HG03460 (cell line): ENCODE data around the gene TXN.
"Not testable (repeated sequence)": the region's sequence is repeated elsewhere in the genome, so short reads cannot be mapped to it uniquely, and the experiment has no call there.

ENCODE experiments used
- ATAC-seq: cut with Tn5 transposase; IDR thresholded peaks from one replicate; pipeline ENCODE4 v1.9.1; 2021; ENCODE audit not compliant: unreplicated experiment

The TXN gene

DNA sequence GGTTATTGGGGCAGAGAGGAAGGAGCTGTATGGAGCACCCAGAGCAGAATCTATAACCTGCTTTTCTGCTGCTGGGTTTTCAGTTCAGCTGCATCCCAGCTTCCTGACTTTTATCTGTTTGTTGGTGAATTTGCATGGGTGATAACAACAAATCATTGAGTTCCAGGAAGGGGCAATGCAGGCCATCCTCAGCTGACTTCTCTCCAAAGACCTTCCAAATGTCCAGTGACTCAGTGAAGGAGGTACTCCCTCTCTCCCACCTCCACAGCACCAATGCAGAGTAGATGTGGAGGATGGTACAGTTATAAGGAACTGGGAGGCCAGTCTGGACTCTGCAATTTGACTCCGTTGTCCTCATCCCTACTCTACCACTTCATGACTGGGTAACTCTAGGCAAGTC is 1.6 kb upstream of the TXN start:
- ATAC-seq: no peak

DNA sequence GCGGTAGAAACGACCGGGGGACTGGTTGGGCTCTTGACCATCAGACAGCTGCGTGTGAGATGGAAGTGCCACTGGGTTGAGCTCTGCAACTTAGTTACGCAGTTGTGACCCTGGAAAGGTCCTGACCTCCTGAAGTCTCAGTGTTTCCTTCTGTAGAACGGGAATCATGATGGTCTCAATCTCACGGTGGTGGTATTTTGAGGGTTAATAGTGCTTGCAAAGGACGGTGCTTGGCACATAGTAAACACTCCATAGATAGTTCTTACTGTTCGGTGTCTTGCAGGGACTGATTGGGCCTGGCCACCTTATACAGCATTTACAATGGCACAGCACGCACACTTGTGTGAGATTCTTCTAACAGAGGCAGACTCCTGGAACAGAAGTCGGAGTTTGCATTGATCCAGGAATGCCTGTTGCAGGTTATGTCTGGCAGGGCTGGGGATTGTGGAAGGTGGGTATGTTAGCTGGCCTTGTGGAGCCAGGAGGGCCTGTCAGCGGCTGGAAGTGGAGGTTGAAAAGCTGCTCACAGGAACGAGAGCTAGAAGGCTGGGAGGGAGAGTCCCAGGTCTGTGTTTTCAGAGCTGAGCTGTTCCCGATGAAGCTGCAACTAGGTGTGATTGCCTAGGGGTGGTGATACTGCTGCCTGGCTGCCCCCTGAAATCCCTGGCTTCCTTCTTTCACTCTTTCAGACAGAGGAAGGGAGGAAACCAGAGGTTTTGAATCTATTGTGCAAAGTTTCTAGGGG is 962 bp upstream of the TXN start:
- ATAC-seq: peak; percentile 0

DNA sequence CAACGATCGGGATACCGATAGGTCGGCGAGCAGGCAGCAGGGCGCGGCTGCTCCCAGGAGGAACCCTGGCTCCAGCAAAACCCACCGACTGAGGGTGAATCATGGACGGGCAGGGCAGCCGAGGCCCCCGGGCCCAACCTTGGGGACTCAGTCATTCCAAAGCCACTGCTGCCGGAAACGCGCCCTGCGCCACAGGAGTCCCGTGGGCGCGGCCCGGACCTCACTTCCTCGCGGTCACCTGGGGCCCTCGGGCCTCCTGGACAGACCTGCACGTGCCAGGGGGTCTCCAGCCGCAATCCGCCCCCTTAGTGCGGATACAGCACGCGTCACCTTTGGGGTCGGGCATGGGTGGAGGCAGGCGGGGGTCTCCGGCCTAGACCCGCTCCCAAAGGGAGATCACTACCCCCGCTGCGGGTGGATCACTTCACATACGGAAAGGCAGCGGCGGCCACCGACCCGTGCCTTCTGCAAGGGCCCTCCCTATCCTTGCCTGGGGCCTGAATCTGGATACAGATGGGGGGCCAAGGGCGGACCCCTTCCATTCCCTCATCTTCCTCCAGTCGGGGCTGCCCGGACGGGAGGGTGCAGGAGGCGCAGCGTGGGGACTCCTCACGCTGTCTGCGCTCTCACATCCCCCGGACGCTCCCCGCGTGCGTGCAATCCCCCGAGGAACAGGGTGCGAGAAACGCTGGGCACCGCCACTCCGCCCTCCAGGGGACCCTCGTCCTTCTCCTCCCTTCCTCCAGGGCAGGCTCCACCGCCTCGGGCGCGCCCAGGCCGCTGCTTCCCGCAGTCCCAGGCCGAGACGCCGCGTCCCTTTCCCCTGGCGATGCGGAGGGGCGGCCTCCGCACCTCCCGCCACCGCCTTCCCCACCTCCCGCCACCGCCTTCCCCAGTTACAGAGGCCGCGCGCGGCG is 586 bp downstream of the TXN start:
- peak; percentile 31 for ATAC-seq

DNA sequence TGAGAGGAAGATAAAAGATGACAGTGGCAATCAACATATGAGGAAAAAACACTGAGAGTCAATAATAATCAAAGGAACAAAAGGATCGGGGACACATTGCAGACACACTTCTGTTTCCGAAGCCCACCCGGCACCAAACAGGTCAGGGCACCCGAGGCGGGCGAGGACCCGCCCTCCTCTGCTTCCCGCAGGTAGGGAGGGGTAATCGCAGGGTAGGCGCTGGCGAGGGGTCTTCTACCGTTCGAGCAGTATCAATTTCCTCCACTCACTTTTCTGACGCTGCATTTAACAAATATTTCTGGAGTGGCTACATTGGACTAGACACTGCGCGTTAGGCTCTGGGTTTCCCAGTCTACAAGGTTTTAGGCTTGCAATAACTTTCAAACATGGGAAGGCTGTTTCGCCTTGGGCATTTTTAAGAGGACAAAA is 1.3 kb downstream of the TXN start:
- ATAC-seq: no peak

DNA sequence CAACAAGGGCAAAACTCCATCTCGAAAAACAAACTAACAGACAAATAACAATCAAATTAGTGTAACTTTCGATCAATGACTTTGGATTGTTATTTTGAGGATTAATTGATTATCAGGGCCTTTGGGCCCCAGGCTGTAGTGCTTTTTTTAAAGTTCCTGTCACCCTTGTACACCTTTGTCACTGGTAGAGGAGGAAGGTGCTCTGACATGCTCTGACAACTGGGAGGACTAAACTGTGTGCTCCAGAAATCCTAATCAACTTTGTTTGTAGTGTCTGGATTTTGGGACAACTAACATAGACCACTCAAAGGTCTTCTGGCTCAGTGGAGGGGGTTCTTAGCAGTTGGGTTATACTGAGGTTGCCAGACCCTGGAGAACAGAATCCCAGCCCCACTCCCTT is 1.8 kb downstream of the TXN start:
- ATAC-seq: no peak

DNA sequence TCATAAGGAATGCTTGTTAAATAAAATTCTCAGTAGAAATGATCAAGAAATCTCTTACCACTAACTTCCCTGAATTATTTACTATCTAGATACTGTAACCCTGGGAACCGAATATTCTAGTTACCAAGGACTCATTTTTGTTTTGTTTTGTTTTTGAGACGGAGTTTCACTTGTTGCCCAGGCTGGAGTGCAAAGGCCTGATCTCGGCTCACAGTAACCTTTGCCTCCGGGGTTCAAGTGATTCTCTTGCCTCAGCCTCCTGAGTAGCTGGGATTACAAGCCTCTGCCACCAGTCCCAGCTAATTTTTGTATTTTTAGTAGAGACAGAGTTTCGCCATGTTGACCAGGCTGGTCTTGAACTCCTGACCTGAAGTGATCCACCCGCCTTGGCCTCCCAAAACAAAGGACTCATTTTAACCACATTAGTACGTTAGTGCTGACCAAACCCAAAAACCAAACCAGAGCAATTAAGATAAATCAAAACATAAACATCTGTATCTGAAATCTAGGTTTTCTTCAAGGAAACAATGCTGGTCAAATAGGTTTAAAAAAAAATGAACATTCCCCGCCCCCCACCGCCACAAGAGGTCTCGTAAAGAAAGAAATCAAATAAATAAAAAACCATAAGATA is 3.7 kb downstream of the TXN start:
- no peak for ATAC-seq

DNA sequence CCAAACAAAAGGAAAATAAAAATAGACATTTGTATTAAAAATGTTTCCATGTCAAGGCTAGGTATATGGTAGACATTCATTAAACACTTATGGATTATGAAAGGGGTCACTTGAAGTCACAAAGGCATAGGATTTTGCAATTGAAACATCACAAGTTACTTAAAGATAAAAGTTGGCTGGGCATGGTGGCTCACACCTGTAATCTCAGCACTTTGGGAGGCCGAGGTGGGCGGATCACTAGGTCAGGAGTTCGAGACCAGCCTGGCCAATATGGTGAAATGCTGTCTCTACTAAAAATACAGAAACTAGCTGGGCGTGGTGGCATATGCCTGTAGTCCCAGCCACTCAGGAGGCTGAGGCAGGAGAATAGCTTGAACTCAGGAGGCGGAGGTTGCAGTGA is 4.5 kb downstream of the TXN start:
- ATAC-seq: not testable (repeated sequence)

DNA sequence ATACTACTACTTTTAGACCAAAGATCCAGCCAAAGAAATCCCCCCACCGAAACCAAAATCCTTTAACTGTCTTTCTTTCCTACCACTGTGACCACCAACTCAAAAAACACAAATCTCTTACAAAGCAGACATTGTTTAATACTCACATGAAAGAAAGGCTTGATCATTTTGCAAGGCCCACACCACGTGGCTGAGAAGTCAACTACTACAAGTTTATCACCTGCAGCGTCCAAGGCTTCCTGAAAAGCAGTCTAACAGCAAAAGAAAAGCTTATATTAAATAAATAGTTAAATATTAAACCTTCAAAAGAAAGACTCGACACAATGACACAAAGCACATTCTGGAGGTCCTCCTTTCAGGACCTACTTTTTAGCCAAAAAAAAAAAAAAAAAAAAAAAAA is 5.1 kb downstream of the TXN start:
- ATAC-seq: no peak

DNA sequence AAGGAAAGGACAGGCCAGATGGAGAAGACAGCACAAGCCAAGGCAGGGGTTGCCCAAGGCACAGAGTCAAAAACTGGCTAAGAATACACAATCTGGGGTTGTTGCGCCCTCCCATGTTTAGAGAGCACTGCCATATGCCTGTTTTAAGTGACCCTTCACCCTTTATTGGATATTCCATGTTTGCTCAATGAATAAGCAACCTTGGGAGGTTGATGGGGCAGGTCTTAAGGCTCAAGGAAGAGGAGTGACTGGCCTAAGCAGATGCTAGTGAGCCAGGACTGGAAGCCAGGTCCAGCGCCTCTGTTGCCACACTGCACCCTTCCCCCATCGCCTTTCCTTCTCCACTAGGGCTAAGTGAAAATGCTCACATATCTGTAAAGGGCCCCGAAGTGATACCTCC is 6.7 kb downstream of the TXN start:
- no peak for ATAC-seq

DNA sequence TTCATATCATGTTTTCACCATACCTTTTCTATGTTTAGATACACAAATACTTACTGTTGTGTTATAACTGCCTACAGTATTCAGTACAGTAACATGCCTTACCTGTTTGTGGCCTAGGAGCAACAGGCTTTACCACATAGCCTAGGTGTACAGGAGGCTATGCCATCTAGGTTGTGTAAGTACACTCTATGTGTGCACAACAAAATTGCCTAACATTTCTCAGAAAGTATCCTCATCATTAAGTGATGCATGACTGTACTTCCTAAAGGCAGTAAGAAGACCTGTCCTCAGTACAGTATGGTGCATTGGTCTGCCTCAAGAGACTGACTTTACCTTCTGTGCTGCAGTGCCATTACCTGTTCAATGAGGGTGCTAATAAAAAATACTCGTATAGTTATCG is 7.9 kb downstream of the TXN start:
- no peak for ATAC-seq

DNA sequence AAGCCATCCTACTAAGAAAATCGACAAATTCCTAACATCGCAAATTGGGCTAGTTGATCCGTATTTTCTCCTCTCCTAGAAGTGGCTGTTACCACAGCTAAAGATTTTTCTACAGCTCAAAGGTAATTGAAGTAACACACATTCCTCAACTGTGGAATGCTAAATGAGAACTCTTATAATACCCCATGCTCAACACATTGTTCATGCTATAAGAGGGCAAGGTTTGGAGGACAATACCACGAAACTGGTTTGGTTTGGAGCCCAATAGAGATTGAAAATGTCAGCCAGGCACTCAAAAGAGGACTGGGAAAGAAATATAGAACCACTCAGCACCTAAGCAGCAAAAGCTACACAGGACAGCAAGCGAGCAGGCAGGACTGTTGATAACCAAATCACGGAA is 10.1 kb downstream of the TXN start:
- ATAC-seq: no peak

DNA sequence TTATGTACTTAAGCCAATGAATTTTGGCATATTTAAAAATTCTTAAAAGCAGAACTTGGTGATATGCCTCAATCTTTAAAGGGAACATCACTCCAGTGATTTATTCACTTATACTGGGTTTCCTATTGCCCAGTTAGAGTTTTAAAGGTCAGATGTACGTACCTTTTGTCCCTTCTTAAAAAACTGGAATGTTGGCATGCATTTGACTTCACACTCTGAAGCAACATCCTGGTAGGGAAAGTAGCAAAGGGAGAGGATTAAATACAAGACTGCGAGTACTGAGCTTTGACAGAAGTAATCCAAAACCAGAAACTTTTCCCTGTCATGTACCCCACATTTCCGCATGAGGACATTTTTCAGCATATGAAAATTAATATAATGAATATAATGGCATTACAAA is 11.7 kb downstream of the TXN start:
- no peak for ATAC-seq

DNA sequence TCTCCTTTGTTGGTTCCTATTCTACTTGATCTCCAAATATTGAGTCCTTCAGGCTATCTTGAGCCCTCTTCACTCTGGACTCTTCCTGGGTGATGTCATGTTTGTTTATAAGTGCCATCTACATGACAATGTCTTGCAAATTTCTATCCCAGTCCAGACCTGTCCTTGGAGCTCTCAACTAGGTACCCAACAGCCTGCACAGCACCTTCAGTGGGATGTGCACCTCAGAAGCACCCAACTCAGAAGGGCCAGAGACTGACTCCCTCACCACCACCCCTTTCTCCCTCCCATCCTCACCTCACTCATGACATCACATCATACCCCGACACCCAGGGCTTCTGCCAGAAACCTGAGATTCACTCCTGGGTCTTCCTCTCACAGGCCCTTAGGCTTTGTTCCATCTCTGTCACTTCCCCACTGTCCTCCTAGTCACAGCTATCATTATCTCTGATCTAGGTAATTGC is 14.4 kb downstream of the TXN start:
- no peak for ATAC-seq

DNA sequence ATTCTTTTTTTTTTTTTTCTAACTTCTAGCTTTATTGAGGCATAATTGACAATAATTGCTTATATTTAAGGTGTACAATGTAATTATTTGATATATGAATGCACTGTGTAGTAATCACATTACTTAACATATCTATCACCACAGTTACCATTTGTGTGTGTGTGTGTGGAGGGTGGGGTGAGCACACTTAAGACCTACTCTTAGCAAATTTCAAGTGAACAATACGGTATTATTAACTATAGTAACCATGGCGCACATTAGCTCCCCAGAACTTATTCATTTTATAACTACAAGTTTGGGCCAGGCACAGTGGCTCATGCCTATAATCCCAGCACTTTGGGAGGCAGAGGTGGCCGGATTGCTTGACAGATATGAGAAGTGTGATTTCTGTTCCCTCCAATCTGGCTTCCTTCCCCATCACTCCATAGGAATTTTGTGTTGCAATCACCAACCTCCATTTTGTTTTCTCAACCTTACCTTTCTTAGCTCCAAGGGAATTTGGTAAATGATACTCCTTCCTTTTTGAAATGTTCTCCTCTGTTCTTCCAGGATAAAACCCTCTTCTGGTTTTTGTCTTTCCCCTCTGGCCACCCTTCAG is 14.9 kb downstream of the TXN start:
- no peak for ATAC-seq

DNA sequence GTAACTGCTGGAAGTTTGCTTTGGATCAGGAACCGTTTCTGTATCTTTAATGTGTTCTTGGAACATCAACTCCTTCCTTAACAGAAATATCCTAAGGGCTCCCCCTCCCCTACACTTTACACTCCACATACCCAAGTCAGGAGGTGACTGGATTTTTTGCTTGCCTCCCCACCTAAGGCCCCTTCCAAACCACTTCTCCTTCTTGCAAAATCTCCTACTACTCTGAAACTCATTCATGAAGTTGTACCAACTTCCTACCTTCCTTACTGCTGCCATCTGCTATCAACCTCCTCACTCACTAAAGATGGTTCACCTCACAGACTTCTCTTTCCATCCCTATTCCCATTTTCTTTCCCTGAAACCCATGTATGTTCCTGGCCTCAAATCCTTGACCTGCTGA is 16.1 kb downstream of the TXN start:
- no peak for ATAC-seq

DNA sequence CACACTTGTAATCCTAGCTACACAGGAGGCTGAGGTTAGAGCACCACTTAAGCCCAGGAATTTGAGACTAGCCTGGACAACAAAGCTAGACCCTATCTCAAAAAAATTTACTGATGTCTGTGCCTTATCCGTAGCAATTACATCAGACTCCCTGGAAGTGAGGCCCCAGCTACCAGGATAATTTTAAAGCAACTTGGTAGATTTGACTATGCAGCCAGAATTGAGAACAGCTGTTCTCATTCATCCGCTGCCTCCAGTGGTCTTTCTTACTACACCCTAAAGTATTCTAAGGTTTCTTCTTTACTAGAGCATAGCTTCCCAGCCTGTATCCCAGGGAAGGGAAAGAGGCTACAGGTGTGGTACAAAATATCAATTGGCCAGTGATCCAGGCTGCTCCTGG is 28.0 kb downstream of the TXN start:
- no peak for ATAC-seq

DNA sequence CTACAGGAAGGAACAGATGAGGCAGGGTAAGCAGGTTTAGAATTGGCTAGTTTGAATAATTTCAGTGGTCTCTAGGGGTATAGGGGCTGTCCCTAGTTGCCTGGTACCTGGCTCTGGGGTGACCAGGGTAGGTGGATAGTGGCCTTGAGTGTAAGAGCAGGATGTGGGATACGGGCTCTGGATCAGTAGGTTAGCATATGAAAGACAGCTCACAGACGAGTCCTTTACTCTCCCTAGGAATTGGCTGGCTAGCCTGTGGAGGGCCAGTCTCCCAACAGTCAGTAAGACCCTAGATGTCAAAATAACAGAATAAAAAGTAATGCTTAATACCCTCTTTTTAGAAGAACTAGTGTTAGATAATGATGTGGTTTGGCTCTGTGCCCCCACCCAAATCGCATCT is 31.7 kb downstream of the TXN start:
- ATAC-seq: no peak

DNA sequence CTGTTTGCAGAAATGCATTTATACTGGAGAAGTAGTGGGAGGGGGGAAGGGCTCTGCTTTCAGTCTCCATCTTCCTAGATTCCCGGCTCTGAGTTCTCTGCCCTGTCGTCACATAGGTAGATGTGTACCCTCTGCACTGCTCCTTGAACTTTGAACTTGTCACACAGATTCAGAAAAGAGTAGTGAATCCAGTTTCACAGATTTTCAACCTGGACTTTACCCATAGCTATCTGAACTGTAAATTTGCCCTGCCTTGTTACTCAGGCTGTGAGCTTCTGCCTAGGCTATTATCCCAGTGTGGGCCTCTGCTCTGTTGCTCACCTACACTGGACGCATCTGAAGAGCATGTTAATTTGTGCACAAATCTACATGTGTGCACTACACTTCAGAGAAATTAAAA is 35.5 kb downstream of the TXN start:
- ATAC-seq: no peak

DNA sequence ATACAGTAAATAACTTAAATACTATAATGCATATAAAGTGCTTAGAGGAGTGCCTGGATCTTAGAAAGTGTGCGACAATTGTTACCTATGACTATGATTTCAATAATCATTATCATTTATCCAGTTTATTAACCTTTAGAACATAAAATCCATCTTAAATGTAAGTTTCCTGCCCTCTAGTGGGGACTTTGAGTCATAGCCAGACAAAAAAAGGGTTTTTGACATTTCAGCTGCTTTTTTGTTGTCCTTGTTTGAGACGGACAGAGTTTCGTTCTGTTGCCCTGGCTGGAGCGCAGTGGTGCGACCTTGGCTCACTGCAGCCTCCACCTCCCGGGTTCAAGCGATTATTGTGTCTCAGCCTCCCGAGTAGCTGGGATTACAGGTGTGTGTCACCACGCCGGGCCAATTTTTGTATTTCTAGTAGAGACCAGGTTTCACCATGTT is 38.6 kb downstream of the TXN start:
- ATAC-seq: no peak

DNA sequence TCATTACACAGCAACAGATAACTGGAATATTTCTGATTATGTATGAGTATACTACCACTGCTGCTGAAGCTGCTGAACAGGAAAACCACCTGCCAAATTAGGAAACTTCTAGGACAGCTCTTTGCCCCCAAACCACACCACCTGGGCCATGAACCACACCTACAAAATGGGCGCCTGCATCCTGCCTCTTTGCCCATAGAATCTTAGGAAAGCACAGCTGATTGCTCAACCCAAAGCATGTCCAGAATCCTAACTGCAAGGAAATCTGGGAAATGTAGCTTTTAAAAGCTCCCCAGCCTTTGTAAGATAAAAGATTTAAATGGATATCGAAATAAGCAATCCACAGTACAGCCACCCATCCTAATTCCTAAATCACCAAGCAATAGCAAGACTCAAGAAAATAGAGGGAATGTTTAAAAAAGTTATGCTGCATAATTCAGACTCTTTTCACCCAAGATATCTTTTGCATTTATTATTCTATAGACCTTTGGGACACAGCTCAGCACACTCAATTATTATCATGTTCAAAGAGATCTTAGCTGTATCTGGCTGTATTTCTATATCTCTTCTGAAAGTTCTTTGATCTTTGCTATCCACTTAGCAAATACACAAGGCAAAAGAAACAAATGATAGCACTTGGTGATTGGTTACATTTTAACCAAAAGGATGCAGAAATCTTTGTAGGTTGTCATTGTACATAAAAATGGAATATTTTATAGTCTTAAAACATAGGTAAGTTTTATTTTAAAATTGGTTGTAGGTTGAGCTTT is 41.5 kb downstream of the TXN start:
- ATAC-seq: no peak

DNA sequence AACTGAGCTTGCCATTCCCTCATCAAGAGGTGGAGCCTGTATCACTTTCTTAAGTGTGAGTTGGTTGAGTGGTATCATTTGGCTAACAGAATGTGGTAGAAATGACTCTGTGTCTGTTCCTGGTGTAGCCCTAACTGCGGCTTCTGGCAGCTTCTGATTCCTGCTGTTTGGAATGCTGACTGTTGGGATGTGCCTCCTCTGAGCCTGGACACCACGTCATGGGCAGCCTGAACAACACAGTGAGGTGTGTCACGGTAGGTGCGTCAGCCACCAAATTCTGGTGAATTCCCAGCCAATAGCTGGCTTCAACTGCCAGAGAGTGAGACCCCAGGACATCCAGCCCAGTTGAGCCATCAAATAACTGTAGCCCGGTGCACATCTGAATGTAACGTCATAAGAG is 42.2 kb downstream of the TXN start:
- ATAC-seq: no peak
